GM12891 (cell line): ENCODE measurements around the gene CTNND2.

Experiments used
- POLR2A ChIP-seq: IDR thresholded peaks from 2 replicates; pipeline ENCODE4 v1.6.1; 2011; ENCODE audit warnings: low read depth, low read length, control low read depth
- POLR2AphosphoS5 ChIP-seq: IDR thresholded peaks from 2 replicates; pipeline ENCODE4 v1.6.1; 2011; ENCODE audit warnings: low read depth, low read length, control low read depth
- POU2F2 ChIP-seq: IDR thresholded peaks from 2 replicates; pipeline ENCODE4 v1.6.1; 2011; ENCODE audit warnings: low read depth, mild to moderate bottlenecking, control low read depth, low read length, moderate library complexity
- SPI1 ChIP-seq: IDR thresholded peaks from 2 replicates; pipeline ENCODE4 v1.6.1; 2011; ENCODE audit warnings: low read depth, low read length, control low read depth
- TAF1 ChIP-seq: IDR thresholded peaks from 2 replicates; pipeline ENCODE4 v1.6.1; 2011; ENCODE audit warnings: low read depth, low read length, control low read depth

GRCh38 chr5:11007269-11007870 is 896.9 kb downstream of the CTNND2 start:
- TF ChIP-seq POLR2AphosphoS5 (no peak), POLR2A (no peak), SPI1 (no peak), TAF1 (no peak), POU2F2 (no peak)
